Hematopoietic multipotent progenitor cell treated with erythropoietin and hydrocortisone succinate and interleukin-3 and kit ligand, for 4 days (in vitro differentiated cells): Measurements from ENCODE around the gene CALHM3.
"Not testable (repeated sequence)": the region's sequence is repeated elsewhere in the genome, so short reads cannot be mapped to it uniquely, and the experiment has no call there.

Experiments used
- DNase-seq: peaks from one replicate; pipeline ENCODE4 v3.0.0-alpha.2; 2015

The CALHM3 gene, protein sequence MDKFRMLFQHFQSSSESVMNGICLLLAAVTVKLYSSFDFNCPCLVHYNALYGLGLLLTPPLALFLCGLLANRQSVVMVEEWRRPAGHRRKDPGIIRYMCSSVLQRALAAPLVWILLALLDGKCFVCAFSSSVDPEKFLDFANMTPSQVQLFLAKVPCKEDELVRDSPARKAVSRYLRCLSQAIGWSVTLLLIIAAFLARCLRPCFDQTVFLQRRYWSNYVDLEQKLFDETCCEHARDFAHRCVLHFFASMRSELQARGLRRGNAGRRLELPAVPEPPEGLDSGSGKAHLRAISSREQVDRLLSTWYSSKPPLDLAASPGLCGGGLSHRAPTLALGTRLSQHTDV

DNA sequence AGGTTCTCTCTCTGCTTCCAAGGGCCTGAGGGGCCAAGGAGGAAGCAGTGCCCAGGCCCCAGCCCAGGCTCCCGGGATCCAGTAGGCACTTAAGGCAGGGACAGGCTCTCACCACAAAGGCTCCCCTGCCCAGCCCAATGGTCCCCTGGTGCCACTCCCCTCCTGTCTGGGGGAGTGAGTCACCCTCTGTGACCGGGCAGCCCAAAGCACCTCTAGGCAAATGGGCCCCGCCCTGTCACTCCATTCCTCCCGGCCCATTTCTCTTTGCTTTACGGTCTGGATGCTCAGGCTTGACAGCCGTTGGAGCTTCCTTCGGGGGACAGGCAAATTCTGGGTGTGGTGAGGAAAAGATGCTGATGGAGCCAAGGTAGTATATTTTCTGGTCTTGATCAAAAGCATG, at the start of gene CALHM3:
CALHM3 (minus strand) TSS at position 106 of the 400 bp plus-strand sequence. CDS start 208 bp downstream, outside the sequence.
- DNase-seq = no peak

DNA sequence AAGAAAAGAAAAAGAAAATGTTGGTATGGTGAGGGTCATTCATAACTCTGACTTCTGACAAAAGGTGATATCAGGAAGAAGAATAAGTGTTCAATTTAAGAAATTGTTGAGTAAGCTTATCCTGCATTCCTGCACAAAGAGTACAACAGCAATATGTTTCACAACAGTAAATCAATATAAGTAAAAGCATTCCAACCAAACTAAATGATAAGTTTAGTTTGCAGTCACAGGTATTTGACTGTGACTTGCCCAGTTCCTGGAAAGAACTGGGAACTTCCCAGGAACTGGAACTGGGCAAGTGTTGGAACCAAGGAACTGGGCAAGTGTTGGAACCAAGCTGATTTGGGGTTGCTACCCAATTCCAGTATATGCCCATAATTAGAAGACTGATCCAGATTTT, 49.5 kb upstream of the CALHM3 start:
- no peak for DNase-seq

DNA sequence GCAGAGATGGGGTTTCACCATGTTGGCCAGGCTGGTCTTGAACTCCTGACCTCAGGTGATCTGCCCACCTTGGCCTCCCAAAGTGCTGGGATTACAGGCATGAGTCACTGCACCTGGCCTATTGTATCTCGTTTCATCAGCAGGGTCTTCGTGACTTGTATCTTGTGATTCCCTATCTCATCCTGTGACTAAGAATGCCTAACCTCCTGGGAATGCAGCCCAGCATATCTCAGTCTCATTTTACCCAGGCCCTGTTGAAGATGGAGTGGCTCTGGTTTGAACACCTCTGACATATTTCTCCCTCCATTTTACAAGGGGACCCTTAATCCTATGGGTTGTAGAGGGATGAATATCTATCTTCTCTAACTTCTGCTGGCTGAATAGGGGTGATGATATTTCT, 48.4 kb upstream of the CALHM3 start:
- not testable (repeated sequence) for DNase-seq

DNA sequence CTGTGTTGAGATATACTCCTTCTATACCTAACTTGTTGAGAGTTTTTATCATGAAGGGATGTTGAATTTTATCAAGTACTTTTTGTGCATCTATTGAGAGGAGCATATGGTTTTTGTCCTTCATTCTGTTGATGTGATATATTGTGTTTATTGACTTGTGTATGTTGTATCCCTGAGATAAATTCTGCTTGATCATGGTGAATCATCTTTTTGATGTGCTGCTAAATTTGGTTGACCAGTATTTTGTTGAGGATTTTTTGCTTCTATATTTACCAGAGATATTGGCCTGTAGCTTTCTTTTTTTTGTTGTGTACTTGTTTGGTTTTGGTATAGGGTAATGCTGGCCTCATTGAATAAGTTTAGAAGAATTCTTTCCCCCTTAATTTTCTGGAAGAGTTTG, 46.9 kb upstream of the CALHM3 start:
- no peak for DNase-seq

DNA sequence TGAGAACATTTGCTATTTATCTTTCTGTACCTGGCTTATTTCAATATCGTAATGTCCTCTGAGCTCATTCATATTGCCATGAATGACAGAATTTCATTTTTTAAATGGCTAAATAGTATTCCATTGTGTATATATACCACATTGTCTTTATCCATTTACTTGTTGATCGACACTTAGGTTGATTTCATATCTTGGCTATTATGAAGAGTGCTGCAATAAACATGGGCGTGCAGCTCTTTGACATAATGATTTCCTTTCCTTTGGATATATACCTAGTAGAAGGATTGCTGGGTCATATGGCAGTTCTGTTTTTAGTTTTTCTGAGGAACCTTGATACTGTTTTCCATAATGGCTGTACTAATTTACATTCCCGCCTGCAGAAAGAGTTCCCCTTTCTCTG, 44.6 kb upstream of the CALHM3 start:
- DNase-seq = no peak

DNA sequence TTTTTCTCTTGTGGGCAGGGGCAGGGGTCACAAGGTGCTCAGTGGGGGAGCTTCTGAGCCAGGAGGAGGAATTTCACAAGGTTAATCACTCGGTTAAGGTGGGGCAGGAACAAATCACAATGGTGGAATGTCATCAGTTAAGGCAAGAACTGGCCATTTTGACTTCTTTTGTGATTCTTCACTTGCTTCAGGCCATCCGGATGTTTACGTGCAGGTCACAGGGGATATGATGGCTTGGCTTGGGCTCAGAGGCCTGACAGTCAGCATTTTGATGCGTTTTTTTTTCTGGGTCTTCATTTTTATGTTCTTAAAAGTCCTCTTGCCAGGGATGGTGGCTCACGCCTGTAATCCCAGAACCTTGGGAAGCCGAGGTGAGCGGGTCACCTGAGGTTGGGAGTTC, 43.0 kb upstream of the CALHM3 start:
- DNase-seq = not testable (repeated sequence)

DNA sequence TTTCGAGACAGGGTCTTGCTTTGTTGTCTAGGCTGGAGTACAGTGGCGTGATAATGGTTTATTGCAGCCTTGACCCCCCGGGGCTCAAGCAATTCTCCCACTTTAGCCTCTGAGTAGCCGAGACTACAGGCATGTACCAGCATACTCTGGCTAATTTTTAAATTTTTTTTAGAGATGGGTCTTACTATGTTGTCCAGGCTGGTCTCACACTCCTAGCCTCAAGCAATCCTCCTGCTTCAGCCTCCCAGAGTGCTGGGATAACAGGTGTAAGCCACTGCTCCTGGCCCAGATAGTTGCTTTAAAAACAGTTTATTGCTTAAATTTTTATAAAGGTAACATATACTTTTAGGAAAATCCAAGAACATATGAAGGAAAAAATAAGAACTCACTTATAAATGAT, 40.8 kb upstream of the CALHM3 start:
- no peak for DNase-seq

DNA sequence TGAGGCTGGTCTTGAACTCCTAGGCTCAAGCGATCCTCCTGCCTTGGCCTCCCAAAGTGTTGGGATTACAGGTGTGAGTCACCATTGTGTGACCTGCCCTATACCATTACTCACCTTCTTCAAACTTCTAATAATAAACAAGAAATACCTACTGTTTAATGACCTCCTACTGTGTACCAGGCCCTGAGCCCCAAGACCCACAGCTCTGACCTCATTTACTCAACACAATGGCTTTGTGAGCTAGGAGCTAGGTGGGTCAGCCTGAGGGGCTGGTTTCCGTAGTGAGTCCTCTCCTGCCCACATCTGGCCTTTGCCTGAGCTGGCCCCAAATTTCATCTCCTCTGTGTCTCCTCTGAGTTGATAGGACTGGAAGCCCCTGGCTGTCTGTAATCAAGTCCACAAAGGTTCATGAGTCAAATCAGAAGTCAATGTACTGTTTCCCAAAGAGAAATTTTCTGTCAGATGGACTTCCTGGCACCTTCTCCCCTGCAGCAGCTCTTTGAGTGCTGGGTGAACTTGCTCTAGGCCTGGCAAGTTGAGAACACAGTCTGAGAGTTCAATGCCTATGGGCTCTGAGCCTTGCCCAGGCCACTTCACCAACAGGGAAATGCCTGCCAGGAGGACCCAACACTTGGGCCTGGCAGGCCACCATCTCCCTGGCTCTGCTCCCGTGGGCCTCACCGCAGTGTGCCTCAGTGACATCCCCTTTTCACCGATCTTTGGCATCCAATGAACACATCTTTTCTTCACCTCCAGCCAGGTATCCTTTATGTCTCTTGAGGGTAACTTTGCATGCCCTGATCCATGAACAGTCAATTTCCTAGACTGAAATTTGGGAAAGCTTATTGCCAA, 38.4 kb upstream of the CALHM3 start:
- no peak for DNase-seq

DNA sequence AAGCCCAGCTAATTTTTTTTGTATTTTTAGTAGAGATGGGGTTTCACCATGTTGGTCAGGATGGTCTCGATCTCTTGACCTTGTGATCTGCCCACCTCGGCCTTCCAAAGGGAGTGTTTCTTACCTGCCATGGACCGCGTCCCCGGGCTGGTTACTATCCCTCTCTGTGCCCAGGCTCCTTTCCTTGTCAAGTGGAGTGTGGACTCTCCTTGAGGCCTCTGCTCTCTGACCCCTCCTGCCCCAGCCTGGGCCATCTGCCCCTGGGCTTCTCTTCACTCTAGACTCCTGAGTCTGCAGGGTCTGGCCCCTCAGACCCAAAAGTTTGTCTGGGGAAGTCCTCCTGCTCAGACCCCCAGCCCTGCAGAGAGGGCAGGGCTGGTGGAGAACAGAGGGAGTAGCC, 35.2 kb upstream of the CALHM3 start:
- DNase-seq = no peak

DNA sequence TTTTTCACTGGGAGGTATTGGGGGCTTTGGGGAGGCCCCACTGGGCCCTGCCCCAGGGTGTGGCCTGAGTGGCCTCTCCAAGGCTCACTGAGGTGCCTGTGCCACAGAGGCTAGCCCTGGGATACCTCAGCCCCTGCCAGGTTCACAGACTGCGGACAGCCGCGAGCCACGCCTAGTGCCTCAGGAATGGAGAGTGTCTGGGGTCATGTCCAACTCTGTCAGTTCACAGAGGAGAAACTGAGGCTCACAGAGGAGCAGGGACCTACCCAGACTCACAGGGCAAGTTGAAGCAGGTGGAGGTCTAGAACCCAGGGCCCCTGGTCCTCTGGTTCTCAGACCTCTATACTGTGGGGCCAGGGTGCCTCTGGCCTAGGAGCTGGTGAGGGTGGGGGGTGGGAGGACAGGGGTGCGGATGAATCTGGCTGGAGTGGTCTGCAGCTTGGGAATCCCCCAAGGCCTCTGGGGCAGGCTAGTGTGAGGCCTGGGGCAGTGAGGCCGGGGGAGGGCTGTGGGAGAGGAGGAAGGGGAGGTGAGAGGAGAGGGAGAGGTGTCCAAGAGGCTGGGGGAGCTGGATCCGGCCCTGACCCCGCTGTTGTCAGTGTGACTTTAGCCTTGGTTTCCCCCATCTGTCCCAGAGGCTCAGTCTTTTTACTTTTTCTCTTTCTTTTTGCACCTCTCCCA, 34.5 kb upstream of the CALHM3 start:
- DNase-seq = no peak

DNA sequence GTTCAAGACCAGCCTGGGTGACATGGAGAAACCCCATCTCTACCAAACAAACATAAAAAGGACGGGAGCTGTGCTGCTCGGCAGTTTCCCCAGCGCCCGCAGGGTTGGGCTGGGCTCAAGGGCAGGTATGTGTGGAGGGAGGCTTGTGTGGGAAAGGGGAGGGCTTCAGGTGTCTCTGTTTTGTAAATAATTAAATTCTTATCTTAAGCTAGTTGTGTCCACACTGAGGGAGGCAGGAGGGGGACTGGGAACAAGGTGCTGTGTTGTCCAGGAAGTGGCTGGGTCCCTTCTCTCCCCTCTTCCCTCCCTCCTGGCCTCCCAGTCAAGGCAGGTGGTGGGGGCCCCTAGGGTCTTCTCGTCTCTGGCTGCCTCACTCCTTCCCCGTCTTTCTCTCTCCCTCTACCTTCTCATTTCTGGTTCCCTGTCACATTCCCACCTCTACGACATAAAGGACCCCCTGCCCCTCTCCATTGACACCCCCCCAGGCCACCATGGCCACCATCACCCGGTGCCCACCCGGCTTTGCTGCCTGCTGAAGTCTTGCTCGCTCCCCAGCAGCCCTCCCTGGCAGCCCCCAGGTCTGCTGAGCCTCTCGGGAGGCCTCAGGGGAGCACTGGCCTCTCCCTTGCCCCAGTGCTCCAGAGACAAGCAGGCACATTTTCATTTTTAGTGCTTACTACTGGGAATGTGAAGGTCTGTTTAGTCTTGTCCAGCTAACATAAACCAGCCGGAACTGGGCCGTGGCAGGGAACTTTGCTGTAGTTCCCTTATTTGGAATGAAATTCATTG, 33.7 kb upstream of the CALHM3 start:
- no peak for DNase-seq

DNA sequence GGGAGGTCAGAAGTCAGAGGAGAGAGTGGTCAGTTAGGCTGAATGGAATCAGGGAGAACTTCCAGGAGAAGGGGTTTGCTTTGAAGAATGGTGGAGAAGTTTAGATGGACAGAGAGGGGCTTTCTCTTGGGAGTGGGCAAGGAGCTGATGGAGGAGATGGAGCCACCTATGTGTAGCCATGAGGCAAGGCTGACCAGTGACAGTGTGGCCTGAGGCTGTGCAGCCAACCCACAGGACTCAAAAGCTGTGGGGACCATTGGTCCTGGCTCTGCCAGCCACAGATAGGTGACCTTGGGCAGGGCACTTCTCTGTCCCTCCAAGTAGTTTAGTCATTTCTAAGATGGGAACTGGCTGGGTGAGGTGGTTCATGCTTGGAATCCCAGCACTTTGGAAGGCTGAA, 33.1 kb upstream of the CALHM3 start:
- no peak for DNase-seq

DNA sequence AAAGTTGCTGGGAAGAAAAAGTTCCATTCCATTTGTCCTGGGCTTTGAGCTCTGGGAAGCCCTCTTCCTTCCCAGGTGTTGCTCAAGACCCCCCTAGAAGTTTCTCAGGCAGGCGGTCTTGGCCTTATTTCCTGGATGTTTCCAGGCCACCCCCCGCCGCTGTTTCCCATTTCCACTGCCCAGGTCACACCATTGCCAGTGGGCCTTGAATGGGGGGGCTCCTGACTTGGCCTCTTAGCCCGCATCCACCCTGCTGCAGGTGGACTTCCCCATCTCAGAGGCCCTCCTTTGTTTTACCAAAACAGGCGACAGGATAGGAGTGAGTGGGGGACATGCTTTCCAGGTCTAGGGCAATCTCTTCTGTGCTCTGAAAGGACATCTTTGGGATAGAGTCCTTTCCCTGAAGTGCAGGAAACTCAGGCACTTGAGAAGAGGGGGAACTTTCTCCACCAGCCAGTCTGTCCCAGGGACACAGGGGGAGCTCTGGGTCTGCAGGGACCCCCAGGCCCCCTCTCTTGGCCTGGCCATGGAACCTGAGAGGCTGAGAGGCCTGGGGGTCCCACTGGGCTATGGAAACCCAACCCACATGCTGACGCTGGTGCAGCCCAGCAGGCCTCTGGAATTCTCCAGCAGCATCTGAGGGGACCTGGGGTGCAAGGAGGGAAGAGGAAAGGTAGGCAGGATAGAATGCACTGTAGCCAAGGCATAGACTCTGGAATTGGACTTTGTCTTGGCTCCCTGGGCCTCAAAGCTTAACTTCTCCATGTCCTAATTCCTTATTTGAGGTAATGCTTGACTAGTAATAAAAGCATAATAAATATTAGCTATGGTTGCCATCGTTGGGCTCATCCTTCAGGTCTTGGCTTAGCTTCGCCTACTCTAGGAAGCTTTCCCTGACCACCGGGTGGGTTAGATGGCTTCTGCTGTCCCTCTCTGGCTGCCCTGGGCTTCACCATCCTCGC, 32.0 kb upstream of the CALHM3 start:
- no peak for DNase-seq

DNA sequence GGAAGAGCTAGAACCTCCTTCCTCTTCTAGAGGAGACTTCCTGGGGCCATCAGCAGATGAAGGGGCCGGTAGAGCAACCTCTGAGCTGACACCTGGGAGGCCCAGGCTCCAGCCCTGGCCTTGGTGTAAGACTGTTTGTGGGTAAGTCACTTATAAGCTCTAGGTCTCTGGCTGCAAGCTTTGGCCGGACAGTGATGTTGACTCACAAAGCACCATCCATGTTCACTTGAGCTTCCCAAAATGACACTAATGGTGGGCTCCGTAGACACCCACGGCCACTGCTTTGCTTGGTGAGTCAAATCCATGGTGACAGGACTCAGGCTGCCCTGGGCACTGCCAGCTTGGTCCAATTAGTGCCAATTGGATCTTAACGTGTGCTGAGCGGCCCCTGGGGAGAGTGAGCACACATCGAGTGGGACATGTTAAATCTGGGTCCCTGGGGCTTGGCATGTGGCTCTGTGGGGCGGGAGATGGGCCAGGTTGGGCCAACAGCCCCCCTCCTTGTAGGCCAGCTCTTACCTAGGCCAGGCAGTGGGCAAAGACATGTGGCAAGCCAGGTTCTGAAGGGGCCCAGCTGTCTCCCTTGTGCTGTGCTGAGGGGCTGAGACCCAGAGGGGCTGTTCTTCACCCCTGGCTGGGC, 31.1 kb upstream of the CALHM3 start:
- no peak for DNase-seq

DNA sequence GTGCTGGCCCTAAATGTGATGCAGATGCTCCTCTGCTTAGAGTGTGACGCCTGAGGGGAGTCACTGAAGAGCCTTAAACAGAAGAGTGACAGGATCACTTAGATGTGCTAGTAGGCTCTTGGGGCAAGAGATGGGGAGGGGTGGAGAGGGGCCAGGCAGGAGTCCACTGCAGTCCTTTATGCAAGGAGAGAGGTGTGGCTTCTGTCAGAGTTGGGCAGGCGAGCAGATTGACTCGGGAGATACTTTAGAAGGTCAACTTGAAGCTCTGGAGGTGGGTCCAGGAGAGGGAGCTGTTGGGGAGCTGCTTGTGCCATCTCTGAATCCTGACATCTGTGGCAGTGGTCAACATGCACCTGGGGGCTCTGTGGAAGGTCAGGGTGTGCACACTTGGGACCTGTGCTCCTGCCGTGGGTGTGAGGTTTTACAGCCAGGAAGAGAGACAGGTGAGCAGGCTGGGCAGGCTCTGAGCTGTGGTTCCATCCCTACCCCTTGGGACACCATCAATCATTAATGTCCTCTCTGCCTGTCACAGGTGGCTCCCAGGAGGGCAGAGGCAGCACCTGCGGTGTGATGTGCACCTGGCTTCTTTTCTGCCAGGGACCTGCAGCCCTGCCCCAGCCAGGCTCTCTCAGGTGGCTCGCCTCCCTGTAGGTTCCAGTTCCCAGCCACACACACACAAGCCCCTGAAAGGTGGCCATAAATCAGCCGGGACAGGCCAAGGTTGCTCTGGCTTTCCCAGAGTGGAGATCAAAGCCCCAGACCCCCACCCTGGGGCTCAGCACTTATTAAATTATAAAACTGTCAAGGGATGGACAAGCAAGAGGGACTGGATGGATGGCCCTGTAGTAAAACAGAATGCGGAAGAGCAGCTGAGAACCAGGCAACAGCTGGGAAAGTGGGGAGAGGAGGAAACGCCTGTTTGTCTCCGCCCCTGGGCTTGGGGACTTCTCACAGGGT, 28.5 kb upstream of the CALHM3 start:
- DNase-seq = peak; percentile 10

DNA sequence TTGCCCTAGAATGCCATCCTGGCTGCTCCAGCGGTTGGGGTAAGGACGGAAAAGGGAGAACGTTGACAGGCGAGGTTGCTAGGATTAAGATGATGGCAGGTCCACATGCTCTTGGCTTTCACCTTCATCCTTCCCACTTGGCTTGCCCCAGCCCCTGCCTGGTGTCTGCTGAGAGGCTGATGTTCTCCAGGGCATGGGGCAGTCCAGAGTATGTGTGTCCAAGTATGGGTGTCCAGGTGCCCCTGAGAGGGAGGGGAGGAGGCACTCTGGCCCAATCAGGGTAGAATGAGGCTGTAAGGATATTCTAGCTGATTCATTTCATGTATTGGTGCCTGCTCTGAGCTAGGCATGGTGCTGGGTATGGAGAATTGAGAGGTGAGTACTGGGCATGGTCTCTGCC, 27.0 kb upstream of the CALHM3 start:
- no peak for DNase-seq

DNA sequence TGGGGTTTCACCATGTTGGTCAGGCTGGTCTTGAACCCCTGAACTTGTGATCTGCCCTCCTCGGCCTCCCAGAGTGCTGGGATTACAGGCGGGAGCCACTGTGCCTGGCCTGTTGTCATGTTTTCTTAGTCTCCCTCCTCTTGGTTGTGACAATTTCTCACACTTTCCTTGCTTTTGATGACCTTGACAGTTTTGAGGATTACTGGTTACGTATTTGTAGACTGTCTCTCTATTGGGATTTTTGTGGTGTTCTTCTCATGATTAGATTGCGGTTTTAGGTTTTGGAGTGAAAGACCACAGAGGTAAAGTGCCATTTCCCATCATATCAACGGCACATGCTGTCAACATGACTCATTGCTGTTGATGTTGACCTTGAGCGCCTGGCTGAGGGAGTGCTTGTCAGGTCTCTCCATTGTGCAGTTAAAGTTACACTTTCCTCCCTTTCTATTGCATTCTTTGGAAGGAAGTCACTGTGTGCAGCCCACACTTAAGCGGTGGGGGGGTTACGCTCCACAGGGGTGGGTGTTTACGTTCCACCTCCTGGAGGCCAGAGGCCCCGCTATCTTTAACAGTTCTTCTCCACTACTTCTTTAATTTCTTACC, 25.2 kb upstream of the CALHM3 start:
- peak; percentile 72 for DNase-seq

DNA sequence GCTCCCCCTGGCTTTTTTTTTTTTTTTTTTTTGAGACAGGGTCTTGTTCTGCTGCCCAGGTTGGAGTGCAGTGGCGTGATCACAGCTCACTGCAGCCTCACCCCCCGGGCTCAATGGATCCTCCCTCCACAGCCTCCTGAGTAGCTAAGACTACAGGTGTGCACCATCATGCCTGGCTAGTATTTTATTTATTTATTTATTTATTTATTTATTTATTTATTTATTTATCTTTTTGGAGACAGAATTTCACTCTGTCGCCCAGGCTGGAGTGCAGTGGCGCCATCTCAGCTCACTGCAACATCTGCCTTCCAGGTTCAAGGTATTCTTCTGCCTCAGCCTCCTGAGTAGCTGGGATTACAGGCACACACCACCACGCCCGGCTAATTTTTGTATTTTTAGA, 24.7 kb upstream of the CALHM3 start:
- not testable (repeated sequence) for DNase-seq
